Trophoblast cell (in vitro differentiated cells and primary cell): ENCODE data around the gene OSBPL1A.
"Not testable (repeated sequence)": the region's sequence is repeated elsewhere in the genome, so short reads cannot be mapped to it uniquely, and the experiment has no call there.

Source experiments
- DNase-seq, 2 donors: peaks; one replicate each; pipeline ENCODE4 v3.0.0-alpha.2; 2016
- H2AFZ ChIP-seq: 2 replicates; pipeline ENCODE4 v1.6.1; 2013; ENCODE audit warnings: low read length, moderate library complexity, mild to moderate bottlenecking; ENCODE audit not compliant: insufficient read depth, poor library complexity
- H2AK5ac ChIP-seq: 2 replicates; pipeline ENCODE4 v1.6.1; 2013; ENCODE audit warnings: mild to moderate bottlenecking, low read length
- H2BK120ac ChIP-seq: 2 replicates; pipeline ENCODE4 v1.6.1; 2013; ENCODE audit warnings: low read length, mild to moderate bottlenecking, moderate library complexity; ENCODE audit not compliant: insufficient read depth, poor library complexity
- H2BK12ac ChIP-seq: 2 replicates; pipeline ENCODE4 v1.6.1; 2013; ENCODE audit warnings: mild to moderate bottlenecking, low read length, moderate library complexity
- H2BK5ac ChIP-seq: 2 replicates; pipeline ENCODE4 v1.6.1; 2013; ENCODE audit warnings: low read length, low read depth, moderate library complexity, mild to moderate bottlenecking; ENCODE audit not compliant: poor library complexity
- H3K14ac ChIP-seq: 2 replicates; pipeline ENCODE4 v1.6.1; 2013; ENCODE audit warnings: mild to moderate bottlenecking, low read length
- H3K18ac ChIP-seq: 2 replicates; pipeline ENCODE4 v1.6.1; 2013; ENCODE audit warnings: mild to moderate bottlenecking, low read length
- H3K23ac ChIP-seq: 2 replicates; pipeline ENCODE4 v1.6.1; 2013; ENCODE audit warnings: low read length
- H3K27ac ChIP-seq: 2 replicates; pipeline ENCODE4 v1.5.1; 2013; ENCODE audit warnings: low read depth, mild to moderate bottlenecking, inconsistent platforms, low read length, moderate library complexity
- H3K27me3 ChIP-seq: 2 replicates; pipeline ENCODE4 v1.6.1; 2013; ENCODE audit warnings: inconsistent platforms, mild to moderate bottlenecking, low read length, moderate library complexity; ENCODE audit not compliant: insufficient read depth
- H3K36me3 ChIP-seq, 2 experiments: 1 replicate in 1 of 2; 2 replicates in 1 of 2; pipeline ENCODE4 v1.6.1; 2013; ENCODE audit warnings: low read length in 2 of 2, mild to moderate bottlenecking in 2 of 2, moderate library complexity in 1 of 2; ENCODE audit not compliant: insufficient read depth in 2 of 2, control insufficient read depth in 1 of 2
- H3K4ac ChIP-seq: 2 replicates; pipeline ENCODE4 v1.6.1; 2013; ENCODE audit warnings: low read depth, mild to moderate bottlenecking, low read length, moderate library complexity
- H3K4me1 ChIP-seq, 2 experiments: 1 replicate in 1 of 2; 2 replicates in 1 of 2; pipeline ENCODE4 v1.6.1; 2013; ENCODE audit warnings: low read length in 2 of 2, mild to moderate bottlenecking in 2 of 2, moderate library complexity in 1 of 2; ENCODE audit not compliant: insufficient read depth in 2 of 2, control insufficient read depth in 1 of 2
- H3K4me2 ChIP-seq: 2 replicates; pipeline ENCODE4 v1.6.1; 2013; ENCODE audit warnings: inconsistent platforms, mild to moderate bottlenecking, low read length, moderate library complexity
- H3K4me3 ChIP-seq: 2 replicates; pipeline ENCODE4 v1.5.1; 2013; ENCODE audit warnings: mild to moderate bottlenecking, low read depth, low read length, inconsistent platforms
- H3K79me1 ChIP-seq: one replicate; pipeline ENCODE4 v1.6.1; 2013; ENCODE audit warnings: low read length
- H3K79me2 ChIP-seq: 2 replicates; pipeline ENCODE4 v1.6.1; 2013; ENCODE audit warnings: low read length, mild to moderate bottlenecking; ENCODE audit not compliant: control insufficient read depth, insufficient read depth, poor library complexity
- H3K9ac ChIP-seq: 2 replicates; pipeline ENCODE4 v1.6.1; 2013; ENCODE audit warnings: mild to moderate bottlenecking, low read length
- H3K9me3 ChIP-seq: 2 replicates; pipeline ENCODE4 v1.6.1; 2013; ENCODE audit warnings: low read depth, mild to moderate bottlenecking, control low read depth, inconsistent platforms, low read length; ENCODE audit not compliant: insufficient read depth
- H4K12ac ChIP-seq: 2 replicates; pipeline ENCODE4 v1.6.1; 2013; ENCODE audit warnings: low read depth, mild to moderate bottlenecking, low read length, moderate library complexity
- H4K8ac ChIP-seq: 2 replicates; pipeline ENCODE4 v1.6.1; 2013; ENCODE audit warnings: low read depth, mild to moderate bottlenecking, low read length, moderate library complexity
- H4K91ac ChIP-seq: one replicate; pipeline ENCODE4 v1.6.1; 2013; ENCODE audit warnings: low read depth, mild to moderate bottlenecking, low read length, moderate library complexity
- WGBS: extraction: QIAGEN DNeasy Blood & Tissue Kit; methylation state at CpG from one replicate; pipeline ENCODE4 v1.1.7; 2013; ENCODE audit warnings: missing lambda C conversion rate; ENCODE audit not compliant: insufficient read length, insufficient coverage; ENCODE audit errors: extremely low coverage; 5-methylcytosine and 5-hydroxymethylcytosine counted together

OSBPL1A gene

GRCh38 chr18:24366328-24366727 lies 31.3 kb downstream of the OSBPL1A start:
- H2AK5ac ChIP-seq, result no peak overlapping the region
- no peak overlapping the region for H3K23ac ChIP-seq

GRCh38 chr18:24364177-24364576 lies 33.4 kb downstream of the OSBPL1A start:
- Histone ChIP-seq H4K91ac (peak overlapping the region; percentile 18), H3K23ac (no peak overlapping the region), H4K12ac (no peak overlapping the region), H3K36me3 (peaks cover 0 to 3% of the 10 kb centered on the region in 2 experiments), H3K18ac (no peak overlapping the region), H3K4ac (no peak overlapping the region), H3K4me1 (peaks cover 11 to 17% of the 10 kb centered on the region in 2 experiments), H3K27ac (peak overlapping the region; percentile 90), H2BK12ac (no peak overlapping the region), H3K9ac (no peak overlapping the region), H3K14ac (peak overlapping the region; percentile 40), H3K79me1 (peaks cover 6% of the 10 kb centered on the region), H3K9me3 (no peaks in the 10 kb centered on the region), H2AK5ac (no peak overlapping the region), H3K79me2 (no peaks in the 10 kb centered on the region), H3K4me2 (no peak overlapping the region), H2AFZ (no peak overlapping the region), H3K4me3 (no peak overlapping the region), H3K27me3 (no peaks in the 10 kb centered on the region), H2BK5ac (peak overlapping the region; percentile 81), H4K8ac (no peak overlapping the region), H2BK120ac (no peak overlapping the region)
- DNase-seq, result peak in 1 of 2 donors; percentile 27
- no CpG with 5 or more reads among the region's 1 CpG for WGBS

More at GRCh38 chr18:24366328-24366727, 31.3 kb downstream of the OSBPL1A start:
- Histone ChIP-seq H2BK5ac (no peak overlapping the region), H3K79me1 (peaks cover 6% of the 10 kb centered on the region), H3K18ac (no peak overlapping the region), H3K4ac (no peak overlapping the region), H4K91ac (no peak overlapping the region), H3K4me2 (no peak overlapping the region), H3K9me3 (no peaks in the 10 kb centered on the region), H4K12ac (no peak overlapping the region), H2BK120ac (no peak overlapping the region), H3K4me1 (peaks cover 14 to 20% of the 10 kb centered on the region in 2 experiments), H2AFZ (no peak overlapping the region), H4K8ac (no peak overlapping the region), H3K4me3 (no peak overlapping the region), H3K27ac (no peak overlapping the region), H2BK12ac (no peak overlapping the region), H3K14ac (no peak overlapping the region), H3K27me3 (no peaks in the 10 kb centered on the region), H3K36me3 (peaks cover 3% of the 10 kb centered on the region in 2 experiments), H3K9ac (no peak overlapping the region), H3K79me2 (no peaks in the 10 kb centered on the region)
- DNase-seq, result no peak
- no CpG with 5 or more reads among the region's 3 CpGs for WGBS

GRCh38 chr18:24362757-24363156 lies 34.9 kb downstream of the OSBPL1A start:
- H3K9me3 ChIP-seq, result no peaks in the 10 kb centered on the region
- H3K79me1 ChIP-seq, result peaks cover 6% of the 10 kb centered on the region
- no peak overlapping the region for H3K23ac ChIP-seq
- no peak overlapping the region for H2BK120ac ChIP-seq
- H3K14ac ChIP-seq, result no peak overlapping the region
- no peaks in the 10 kb centered on the region for H3K27me3 ChIP-seq
- H3K9ac ChIP-seq, result no peak overlapping the region
- no peaks in the 10 kb centered on the region for H3K79me2 ChIP-seq
- no peak overlapping the region for H4K8ac ChIP-seq
- H2AK5ac ChIP-seq, result no peak overlapping the region
- peaks cover 2 to 3% of the 10 kb centered on the region in 2 experiments for H3K36me3 ChIP-seq
- no peak overlapping the region for H2AFZ ChIP-seq
- WGBS, result no CpG with 5 or more reads among the region's 1 CpG
- DNase-seq, result peak; percentile 74 to 85
- no peak overlapping the region for H3K4me3 ChIP-seq
- H4K91ac ChIP-seq, result no peak overlapping the region
- peaks cover 11 to 17% of the 10 kb centered on the region in 2 experiments for H3K4me1 ChIP-seq
- no peak overlapping the region for H3K18ac ChIP-seq
- H2BK12ac ChIP-seq, result no peak overlapping the region
- peak overlapping the region; percentile 90 for H3K27ac ChIP-seq
- no peak overlapping the region for H2BK5ac ChIP-seq
- H3K4me2 ChIP-seq, result peak overlapping the region; percentile 38
- no peak overlapping the region for H3K4ac ChIP-seq
- H4K12ac ChIP-seq, result no peak overlapping the region

GRCh38 chr18:24359787-24360530 lies 37.7 kb downstream of the OSBPL1A start:
- peak in 1 of 2 donors; percentile 79 for DNase-seq
- not testable (repeated sequence) for H3K18ac ChIP-seq, H3K79me2 ChIP-seq, H3K36me3 ChIP-seq, H2BK12ac ChIP-seq, H3K4me3 ChIP-seq, H3K14ac ChIP-seq, H2AK5ac ChIP-seq, H2BK5ac ChIP-seq, H3K23ac ChIP-seq, H3K4ac ChIP-seq, H2AFZ ChIP-seq, H3K27me3 ChIP-seq, H3K27ac ChIP-seq, H4K91ac ChIP-seq, H3K79me1 ChIP-seq, H4K12ac ChIP-seq, H3K9ac ChIP-seq, H2BK120ac ChIP-seq, H3K4me2 ChIP-seq, H4K8ac ChIP-seq, H3K9me3 ChIP-seq
- H3K4me1 ChIP-seq, result peaks cover 11 to 17% of the 10 kb centered on the region in 2 experiments
- no CpG with 5 or more reads among the region's 9 CpGs for WGBS
